Stimulated activated CD8-positive, alpha-beta memory T cell treated with anti-CD3 and anti-CD28 coated beads, Interleukin-12 subunit alpha, Interleukin-12 subunit beta, amount 100 ng/mL, for 1 hour (primary cell): ENCODE data around the gene KRT36.

Experiments used
- DNase-seq: peaks from one replicate; pipeline ENCODE4 v3.0.0-alpha.2; 2020; ENCODE audit warnings: low read depth

Gene KRT36

GRCh38 chr17:41500131-41500911 lies 10.6 kb upstream of the KRT36 start:
- DNase-seq: no peak

- no peak for DNase-seq
Measured at GRCh38 chr17:41499714-41500113, 10.0 kb upstream of the KRT36 start.

- no peak for DNase-seq
Measured at GRCh38 chr17:41498276-41498675, 8.6 kb upstream of the KRT36 start.

- DNase-seq: no peak
Measured at GRCh38 chr17:41496803-41497484, 7.2 kb upstream of the KRT36 start.

- no peak for DNase-seq
Measured at GRCh38 chr17:41494524-41494923, 4.8 kb upstream of the KRT36 start.

- no peak for DNase-seq
Measured at GRCh38 chr17:41492771-41493170, 3.1 kb upstream of the KRT36 start.

GRCh38 chr17:41492351-41492750 lies 2.6 kb upstream of the KRT36 start:
- DNase-seq: no peak

- DNase-seq: no peak
Measured at GRCh38 chr17:41491476-41491875, 1.8 kb upstream of the KRT36 start.

- DNase-seq: no peak
Measured at GRCh38 chr17:41490000-41490990, 585 bp upstream of the KRT36 start.

- no peak for DNase-seq
Measured at GRCh38 chr17:41486809-41487530, 2.7 kb downstream of the KRT36 start.

GRCh38 chr17:41486316-41486715 lies 3.4 kb downstream of the KRT36 start:
- DNase-seq: no peak

- DNase-seq: no peak
Measured at GRCh38 chr17:41484920-41485904, 4.5 kb downstream of the KRT36 start.

- DNase-seq: no peak
Measured at GRCh38 chr17:41483991-41484826, 5.5 kb downstream of the KRT36 start.

GRCh38 chr17:41483531-41483930 lies 6.2 kb downstream of the KRT36 start:
- no peak for DNase-seq

GRCh38 chr17:41481036-41481435 lies 8.7 kb downstream of the KRT36 start, which contains the start of gene KRT35:
Gene KRT35, minus strand, starts transcription at chr17:41481151. Its CDS starts 54 bp downstream, at chr17:41481097.
- DNase-seq: no peak

- DNase-seq: no peak
Measured at GRCh38 chr17:41480581-41480980, 9.1 kb downstream of the KRT36 start.

GRCh38 chr17:41480136-41480535 lies 9.6 kb downstream of the KRT36 start:
- DNase-seq: no peak

- no peak for DNase-seq
Measured at GRCh38 chr17:41478237-41478636, 11.5 kb downstream of the KRT36 start.
